Heart right ventricle (tissue), 16 donors: ENCODE results near the gene MYT1. TPM values are rescaled to one million over a fixed set of nuclear protein-coding genes. Genes with fewer than 3 reads are reported as not detected.

Experiments
- ATAC-seq, 8 donors: fragments of 200-7000 bp; cut with Tn5 transposase; one replicate each; pipeline ENCODE4 v1.9.1; 2020; ENCODE audit warnings: mild to moderate bottlenecking in 8 of 8, moderate library complexity in 8 of 8, moderate number of reproducible peaks in 1 of 8
- DNase-seq, 2 donors: peaks; one replicate each; pipeline ENCODE4 v3.0.0-alpha.2; 2020
- H3K27ac ChIP-seq, 10 donors: fragments of 200-600 bp; sonication (generic) in 2 of 10; one replicate each; pipeline versions ENCODE4 v1.5.0 to v1.8.0; 2020 to 2022; ENCODE audit warnings: mild to moderate bottlenecking in 3 of 10
- H3K27me3 ChIP-seq, 7 donors: fragments of 200-600 bp; one replicate each; pipeline ENCODE4 v1.8.0; 2021 to 2022; ENCODE audit warnings: mild to moderate bottlenecking in 2 of 7
- H3K36me3 ChIP-seq, 9 donors: fragments of 200-600 bp; sonication (generic) in 1 of 9; one replicate each; pipeline versions ENCODE4 v1.5.0 to v1.8.0; 2020 to 2022; ENCODE audit warnings: mild to moderate bottlenecking in 2 of 9
- H3K4me1 ChIP-seq, 9 donors: fragments of 200-600 bp; sonication (generic) in 1 of 9; one replicate each; pipeline versions ENCODE4 v1.5.0 to v1.8.0; 2020 to 2022; ENCODE audit warnings: mild to moderate bottlenecking in 4 of 9
- H3K4me3 ChIP-seq, 10 donors: fragments of 200-600 bp; sonication (generic) in 2 of 10; one replicate each; pipeline versions ENCODE4 v1.5.0 to v1.8.0; 2020 to 2022; ENCODE audit warnings: mild to moderate bottlenecking in 7 of 10, moderate library complexity in 2 of 10
- H3K9me3 ChIP-seq, 11 donors: fragments of 200-600 bp in 10 of 11; sonication (generic) in 2 of 11; one replicate each; pipeline versions ENCODE4 v1.5.0 to v1.8.0; 2013 to 2022; ENCODE audit warnings: mild to moderate bottlenecking in 2 of 11, control low read depth in 1 of 11, moderate library complexity in 1 of 11
- WGBS, 2 donors: extraction: QIAGEN DNeasy Blood & Tissue Kit; methylation state at CpG; one replicate each; pipeline ENCODE4 v1.1.7; 2013; ENCODE audit warnings: inconsistent platforms in 1 of 2; 5-methylcytosine and 5-hydroxymethylcytosine counted together
- intact Hi-C, 10 donors: fragments of 100-400 bp; cut with DNase I; formaldehyde crosslinking; loops; one replicate each; pipeline versions ENCODE4 v1.11.1 to v1.14.2; 2022
- polyA plus RNA-seq, 2 donors: library from polyadenylated mRNA; stranded (reverse); fragments of 200-250 nt; gene quantifications; one replicate each; pipeline ENCODE4 v1.2.3, GENCODE V29; 2013
- total RNA-seq, 10 donors: library from RNA; stranded (reverse); fragmentation: NEBNext Ultra II Directional in 3 of 10; extraction: Animal tissue kit (Norgen Biotek cat#: 25700) in 3 of 10; gene quantifications; one replicate each; pipeline versions ENCODE4 v1.2.1 to v1.2.4, GENCODE V29; 2021 to 2023
- TF ChIP-seq, protein P1 (sequence below), 9 donors: fragments of 200-600 bp; sonication (generic) in 2 of 9; IDR thresholded peaks; one replicate each; pipeline versions ENCODE4 v1.5.0 to v1.8.0; 2021 to 2022; ENCODE audit warnings: antibody characterized with exemption in 9 of 9, mild to moderate bottlenecking in 5 of 9, moderate library complexity in 1 of 9
- donor health status: Arrhythmogenic right ventricular cardiomyopathy.
- donor health status: ischemic (EF 13 %, LVEDD 7.1; RV severe dilation, severe dysfunction).
- donor health status: healthy with polysubstance abuse.
- donor health status: DM: no; HTN: yes; CAD: no.
- donor health status: DM: no; HTN: no; CAD: no.
- donor health status: ischemic (EF 25% LVEDD 6.9; RV normal size, moderate dysfunction).
- donor health status: ischemic (EF 25% LVEDD 5.7; RV mildly dilated, moderate dysfunction).
- donor health status: healthy.
- donor health status: DM: yes; HTN: yes; CAD: no.
- donor health status: Ischemic cardiomyopathy.
- donor health status: ischemic (EF 35%, LVEDD 5.7; RV mildly dilated, moderate dysfunction).
- donor health status: nonischemic (EF 11% LVEDD 7.7; RV severe dilation, severe dysfunction).
- donor health status: DM: yes; HTN: yes; CAD: no.
- donor health status: PGD.
- donor health status: ischemic (EF 29% LVEDD 5.4; RV normal size, mild dysfunction).
- donor health status: nonischemic (EF 23%, LVEDD 6.1; RV moderate dilation, normal function).

MYT1 gene
- total and polyA plus RNA-seq, 12 donors, result 0.01 to 0.35 (median 0.11) TPM; not detected in 1

DNA sequence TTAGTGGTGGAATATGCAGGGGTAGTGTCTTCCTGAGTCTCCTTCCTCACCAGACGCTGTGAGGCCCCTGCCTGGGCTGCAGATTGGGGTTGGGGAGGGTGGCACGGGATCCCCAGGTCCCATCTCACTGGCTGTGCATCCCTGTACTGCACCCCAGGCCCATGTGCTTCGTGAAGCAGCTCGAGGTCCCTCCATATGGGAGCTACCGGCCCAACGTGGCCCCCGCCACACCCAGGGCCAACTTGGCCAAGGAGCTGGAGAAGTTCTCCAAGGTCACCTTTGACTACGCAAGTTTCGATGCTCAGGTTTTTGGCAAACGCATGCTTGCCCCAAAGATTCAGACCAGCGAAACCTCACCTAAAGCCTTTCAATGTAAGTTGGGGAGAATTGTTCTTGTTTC is 52.7 kb downstream of the MYT1 start:
- Histone ChIP-seq H3K36me3 (no peaks in the 10 kb centered on the region), H3K27me3 (peaks cover 0 to 7% (median 0%) of the 10 kb centered on the region in 7 donors), H3K9me3 (no peaks in the 10 kb centered on the region), H3K27ac (no peak overlapping the region), H3K4me1 (peaks cover 10 to 40% (median 20%) of the 10 kb centered on the region in 9 donors), H3K4me3 (no peak overlapping the region)
- no peak for ATAC-seq
- TF ChIP-seq, protein P1, sequence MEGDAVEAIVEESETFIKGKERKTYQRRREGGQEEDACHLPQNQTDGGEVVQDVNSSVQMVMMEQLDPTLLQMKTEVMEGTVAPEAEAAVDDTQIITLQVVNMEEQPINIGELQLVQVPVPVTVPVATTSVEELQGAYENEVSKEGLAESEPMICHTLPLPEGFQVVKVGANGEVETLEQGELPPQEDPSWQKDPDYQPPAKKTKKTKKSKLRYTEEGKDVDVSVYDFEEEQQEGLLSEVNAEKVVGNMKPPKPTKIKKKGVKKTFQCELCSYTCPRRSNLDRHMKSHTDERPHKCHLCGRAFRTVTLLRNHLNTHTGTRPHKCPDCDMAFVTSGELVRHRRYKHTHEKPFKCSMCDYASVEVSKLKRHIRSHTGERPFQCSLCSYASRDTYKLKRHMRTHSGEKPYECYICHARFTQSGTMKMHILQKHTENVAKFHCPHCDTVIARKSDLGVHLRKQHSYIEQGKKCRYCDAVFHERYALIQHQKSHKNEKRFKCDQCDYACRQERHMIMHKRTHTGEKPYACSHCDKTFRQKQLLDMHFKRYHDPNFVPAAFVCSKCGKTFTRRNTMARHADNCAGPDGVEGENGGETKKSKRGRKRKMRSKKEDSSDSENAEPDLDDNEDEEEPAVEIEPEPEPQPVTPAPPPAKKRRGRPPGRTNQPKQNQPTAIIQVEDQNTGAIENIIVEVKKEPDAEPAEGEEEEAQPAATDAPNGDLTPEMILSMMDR (IDR thresholded peaks at IDR 0.05), result no peak
- WGBS, 2 donors, result 94 to 97% methylated on average over 11 of the region's 11 CpGs
- intact Hi-C loops, result no loop called here
- no peak for DNase-seq

DNA sequence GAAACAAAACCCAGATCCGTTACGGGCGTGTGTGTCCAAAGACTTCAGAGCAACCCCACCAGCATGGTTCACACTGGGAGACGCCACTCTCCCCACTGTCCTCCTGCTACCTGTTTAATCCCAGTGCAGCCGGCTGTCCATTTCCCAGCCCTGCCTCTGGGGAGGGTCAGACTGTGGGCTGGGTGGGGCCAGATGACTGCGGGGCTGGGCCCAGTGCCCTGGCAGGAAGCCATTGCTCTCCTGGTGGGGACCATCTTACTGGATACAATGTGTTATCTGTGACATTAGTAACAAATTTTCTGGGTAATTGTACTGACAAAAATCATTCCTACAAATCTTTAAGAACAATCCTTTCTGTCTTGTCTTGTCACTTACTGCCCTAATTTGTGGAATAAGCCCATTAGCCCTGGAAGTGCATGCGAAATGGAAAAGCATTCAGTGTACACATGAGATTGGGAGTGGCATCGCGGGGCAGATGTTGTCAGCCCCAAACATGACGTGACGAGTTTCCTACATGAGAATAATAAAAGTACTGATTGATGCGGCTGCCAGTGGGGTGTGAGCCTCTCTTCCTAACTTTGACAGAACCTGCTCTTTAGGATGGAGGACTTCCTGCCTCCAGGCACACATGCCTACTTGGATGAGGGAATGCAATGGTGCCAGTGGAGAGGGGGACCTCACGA is 53.4 kb downstream of the MYT1 start:
- TF ChIP-seq, protein P1 (IDR thresholded peaks at IDR 0.05), result no peak
- ATAC-seq, result no peak
- H3K4me3 ChIP-seq, result no peak overlapping the region
- WGBS, 2 donors, result 67 to 78% methylated on average over 13 of the region's 13 CpGs
- intact Hi-C loops, result no loop called here
- H3K27ac ChIP-seq, result no peak overlapping the region
- DNase-seq, result no peak
- H3K27me3 ChIP-seq, result peaks cover 0 to 7% (median 0%) of the 10 kb centered on the region in 7 donors
- no peaks in the 10 kb centered on the region for H3K36me3 ChIP-seq
- peaks cover 12 to 42% (median 28%) of the 10 kb centered on the region in 9 donors for H3K4me1 ChIP-seq
- H3K9me3 ChIP-seq, result no peaks in the 10 kb centered on the region

DNA sequence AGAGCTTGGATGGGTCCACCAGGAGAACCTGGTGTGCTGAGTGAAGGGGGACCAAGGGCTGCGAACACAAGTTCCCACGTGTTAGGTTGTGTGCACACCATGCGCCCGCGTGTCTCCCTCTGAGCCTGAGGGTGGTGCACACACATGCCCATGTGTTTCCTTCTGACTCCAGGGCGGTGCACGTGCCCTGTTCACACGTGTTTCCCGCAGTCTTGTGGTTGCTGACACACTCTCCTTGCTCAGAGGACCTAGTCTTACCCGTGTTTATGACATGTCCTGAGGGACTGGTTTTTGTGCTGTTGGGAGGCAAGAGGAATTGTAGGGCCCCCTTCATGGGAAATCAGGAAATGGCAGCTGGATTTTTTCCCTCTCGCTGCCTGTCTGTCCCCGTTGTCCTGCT is 55.0 kb downstream of the MYT1 start:
- Histone ChIP-seq H3K36me3 (no peaks in the 10 kb centered on the region), H3K27me3 (peaks cover 0 to 7% (median 0%) of the 10 kb centered on the region in 7 donors), H3K4me1 (peaks cover 20 to 42% (median 31%) of the 10 kb centered on the region in 9 donors), H3K9me3 (no peaks in the 10 kb centered on the region), H3K4me3 (no peak overlapping the region), H3K27ac (no peak overlapping the region)
- TF ChIP-seq, protein P1 (IDR thresholded peaks at IDR 0.05), result no peak
- ATAC-seq (no peak), DNase-seq (no peak)
- 81 to 84% methylated on average over 12 of the region's 12 CpGs for WGBS, 2 donors
- intact Hi-C loops, result no loop called here

DNA sequence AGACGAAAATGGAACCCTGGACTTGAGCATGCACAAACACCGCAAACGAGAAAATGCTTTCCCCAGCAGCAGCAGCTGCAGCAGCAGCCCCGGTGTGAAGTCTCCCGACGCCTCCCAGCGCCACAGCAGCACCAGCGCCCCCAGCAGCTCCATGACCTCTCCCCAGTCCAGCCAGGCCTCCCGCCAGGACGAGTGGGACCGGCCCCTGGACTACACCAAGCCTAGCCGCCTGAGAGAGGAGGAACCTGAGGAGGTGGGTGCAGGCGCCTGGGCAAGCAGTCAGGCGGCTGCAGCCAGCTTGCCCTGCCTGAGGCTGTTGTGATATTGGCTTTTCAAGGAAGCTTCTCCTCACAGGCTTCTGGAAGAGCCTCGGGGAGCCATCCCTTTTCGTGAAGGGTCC is 55.5 kb downstream of the MYT1 start:
- H3K27ac ChIP-seq, result no peak overlapping the region
- intact Hi-C loops, result no loop called here
- no peak for ATAC-seq
- peaks cover 24 to 47% (median 36%) of the 10 kb centered on the region in 9 donors for H3K4me1 ChIP-seq
- no peaks in the 10 kb centered on the region for H3K36me3 ChIP-seq
- H3K9me3 ChIP-seq, result no peaks in the 10 kb centered on the region
- no peak overlapping the region for H3K4me3 ChIP-seq
- H3K27me3 ChIP-seq, result peaks cover 0 to 7% (median 0%) of the 10 kb centered on the region in 7 donors
- TF ChIP-seq, protein P1 (IDR thresholded peaks at IDR 0.05), result no peak
- WGBS, 2 donors, result 74 to 78% methylated on average over 16 of the region's 16 CpGs
- no peak for DNase-seq
